ENCODE results near the gene PUS10. TPM values are rescaled to one million over a fixed set of nuclear protein-coding genes. Genes with fewer than 3 reads are reported as not detected.
"Not testable (repeated sequence)": the region's sequence is repeated elsewhere in the genome, so short reads cannot be mapped to it uniquely, and the experiment has no call there.

The PUS10 gene
- polyA plus RNA-seq, 3 donors, result 2.0 to 3.0 (median 2.8) TPM

GRCh38 chr2:61044636-61045035 lies 26.6 kb upstream of the PUS10 start:
- Mint-ChIP-seq H3K4me1 (peaks cover 21% of the 10 kb centered on the region), H3K27me3 (ENCODE audit: low read depth in 3 of 3) (peaks cover 0 to 1% (median 0%) of the 10 kb centered on the region in 3 donors), H3K27ac (peak overlapping the region; percentile 25 to 83 (median 44)), H3K4me3 (no peak overlapping the region), H3K36me3 (peaks cover 22 to 37% of the 10 kb centered on the region in 2 donors), H3K9me3 (no peaks in the 10 kb centered on the region)
- Histone ChIP-seq H3K36me3 (replicated peaks in 1 of 2; ENCODE audit: control insufficient read depth in 1 of 2, insufficient read depth in 2 of 2, low read length in 2 of 2) (peaks cover 21 to 45% of the 10 kb centered on the region in 2 donors), H3K9me3 (replicated peaks in 1 of 2; ENCODE audit: control insufficient read depth in 1 of 2, insufficient read depth in 1 of 2, low read length in 2 of 2) (no peaks in the 10 kb centered on the region), H3K4me1 (ENCODE audit: control insufficient read depth in 1 of 2, insufficient read depth in 2 of 2, low read length in 2 of 2) (peaks cover 18 to 26% of the 10 kb centered on the region in 2 donors), H3K27me3 (ENCODE audit: control insufficient read depth in 2 of 2, insufficient read depth in 2 of 2, low read length in 2 of 2) (no peaks in the 10 kb centered on the region), H3K27ac (ENCODE audit: low read depth in 1 of 2, low read length in 2 of 2) (peak overlapping the region; percentile 17 to 47), H2AFZ (ENCODE audit: insufficient read depth, low read depth, low read length, poor library complexity, severe bottlenecking) (no peak overlapping the region), H4K20me1 (ENCODE audit: insufficient read depth, low read length) (no peaks in the 10 kb centered on the region), H3K4me2 (replicated peaks; ENCODE audit: extremely low read depth, low read length, poor library complexity, severe bottlenecking) (no peak overlapping the region), H3K4me3 (replicated peaks in 1 of 3; ENCODE audit: low read depth in 2 of 3, low read length in 3 of 3) (no peak overlapping the region), H3K79me2 (ENCODE audit: insufficient read depth, low read length) (peaks cover 20% of the 10 kb centered on the region), H3K9ac (ENCODE audit: insufficient read depth, low read length, poor library complexity, severe bottlenecking) (no peak overlapping the region)
- intact Hi-C loops (cut with micrococcal nuclease), result no loop called here
- no peak for TF ChIP-seq CTCF (IDR thresholded peaks at IDR 0.05)
- WGBS (ENCODE audit: insufficient coverage), result 51% methylated on average over 2 of the region's 4 CpGs
- peak in 2 of 3 donors; percentile 16 to 75 for DNase-seq

- no peak overlapping the region for H3K4me2 ChIP-seq (replicated peaks; ENCODE audit: extremely low read depth, low read length, poor library complexity, severe bottlenecking)
- H3K4me3 ChIP-seq (replicated peaks in 1 of 3; ENCODE audit: low read depth in 2 of 3, low read length in 3 of 3), result no peak overlapping the region
- H3K4me1 Mint-ChIP-seq, result peaks cover 21% of the 10 kb centered on the region
- peak overlapping the region in 1 of 7 donors; percentile 23 for H3K27ac Mint-ChIP-seq
- peaks cover 4 to 27% of the 10 kb centered on the region in 2 donors for H3K36me3 ChIP-seq (replicated peaks in 1 of 2; ENCODE audit: control insufficient read depth in 1 of 2, insufficient read depth in 2 of 2, low read length in 2 of 2)
- H3K79me2 ChIP-seq (ENCODE audit: insufficient read depth, low read length), result peaks cover 20% of the 10 kb centered on the region
- intact Hi-C loops (cut with micrococcal nuclease), result no loop called here
- H3K9me3 ChIP-seq (replicated peaks in 1 of 2; ENCODE audit: control insufficient read depth in 1 of 2, insufficient read depth in 1 of 2, low read length in 2 of 2), result no peaks in the 10 kb centered on the region
- 100% methylated on average over 2 of the region's 3 CpGs for WGBS (ENCODE audit: insufficient coverage)
- H3K9ac ChIP-seq (ENCODE audit: insufficient read depth, low read length, poor library complexity, severe bottlenecking), result no peak overlapping the region
- peaks cover 0 to 6% (median 3%) of the 10 kb centered on the region in 7 donors for H3K9me3 Mint-ChIP-seq
- no peak overlapping the region for H2AFZ ChIP-seq (ENCODE audit: insufficient read depth, low read depth, low read length, poor library complexity, severe bottlenecking)
- DNase-seq, result no peak
- H3K27ac ChIP-seq (ENCODE audit: low read depth in 1 of 2, low read length in 2 of 2), result peak overlapping the region in 1 of 2 donors; percentile 40
- no peak for TF ChIP-seq CTCF (IDR thresholded peaks at IDR 0.05)
- H3K27me3 Mint-ChIP-seq (ENCODE audit: low read depth in 3 of 3), result peaks cover 0 to 1% (median 0%) of the 10 kb centered on the region in 3 donors
- H3K27me3 ChIP-seq (ENCODE audit: control insufficient read depth in 2 of 2, insufficient read depth in 2 of 2, low read length in 2 of 2), result no peaks in the 10 kb centered on the region
- H3K4me1 ChIP-seq (ENCODE audit: control insufficient read depth in 1 of 2, insufficient read depth in 2 of 2, low read length in 2 of 2), result peaks cover 18 to 26% of the 10 kb centered on the region in 2 donors
- H3K36me3 Mint-ChIP-seq, result peaks cover 10 to 22% of the 10 kb centered on the region in 2 donors
- no peaks in the 10 kb centered on the region for H4K20me1 ChIP-seq (ENCODE audit: insufficient read depth, low read length)
- no peak overlapping the region for H3K4me3 Mint-ChIP-seq
Measured at GRCh38 chr2:61042807-61043206, 24.8 kb upstream of the PUS10 start.

- H3K4me3 Mint-ChIP-seq; H3K27ac Mint-ChIP-seq; H2AFZ ChIP-seq (ENCODE audit: insufficient read depth, low read depth, low read length, poor library complexity, severe bottlenecking); H3K27me3 Mint-ChIP-seq (ENCODE audit: low read depth in 3 of 3); H3K27me3 ChIP-seq (ENCODE audit: control insufficient read depth in 2 of 2, insufficient read depth in 2 of 2, low read length in 2 of 2); H3K9ac ChIP-seq (ENCODE audit: insufficient read depth, low read length, poor library complexity, severe bottlenecking); H3K4me3 ChIP-seq (replicated peaks in 1 of 3; ENCODE audit: low read depth in 2 of 3, low read length in 3 of 3); H3K27ac ChIP-seq (ENCODE audit: low read depth in 1 of 2, low read length in 2 of 2); H3K4me2 ChIP-seq (replicated peaks; ENCODE audit: extremely low read depth, low read length, poor library complexity, severe bottlenecking); H3K79me2 ChIP-seq (ENCODE audit: insufficient read depth, low read length); intact Hi-C loops (cut with micrococcal nuclease); H3K4me1 ChIP-seq (ENCODE audit: control insufficient read depth in 1 of 2, insufficient read depth in 2 of 2, low read length in 2 of 2); H4K20me1 ChIP-seq (ENCODE audit: insufficient read depth, low read length); H3K4me1 Mint-ChIP-seq; DNase-seq: not testable (repeated sequence)
- peaks cover 36 to 44% of the 10 kb centered on the region in 2 donors for H3K36me3 Mint-ChIP-seq
- peaks cover 8 to 11% of the 10 kb centered on the region in 2 donors for H3K9me3 ChIP-seq (replicated peaks in 1 of 2; ENCODE audit: control insufficient read depth in 1 of 2, insufficient read depth in 1 of 2, low read length in 2 of 2)
- H3K9me3 Mint-ChIP-seq, result peaks cover 9 to 29% (median 23%) of the 10 kb centered on the region in 7 donors
- WGBS (ENCODE audit: insufficient coverage), result no CpG with 5 or more reads among the region's 2 CpGs
- H3K36me3 ChIP-seq (replicated peaks in 1 of 2; ENCODE audit: control insufficient read depth in 1 of 2, insufficient read depth in 2 of 2, low read length in 2 of 2), result peaks cover 33 to 39% of the 10 kb centered on the region in 2 donors
Measured at GRCh38 chr2:61036643-61037042, 18.6 kb upstream of the PUS10 start.

Data from CD14-positive monocyte (primary cell).